Mucosa of descending colon (tissue), 3 donors: ENCODE results near the gene ARSB. TPM values are rescaled to one million over a fixed set of nuclear protein-coding genes. Genes with fewer than 3 reads are reported as not detected.

Source experiments
- ATAC-seq: fragments of 200-7000 bp; cut with Tn5 transposase; one replicate; pipeline ENCODE4 v1.9.1; 2020; ENCODE audit warnings: mild to moderate bottlenecking, moderate library complexity
- DNase-seq, 3 donors: peaks; one replicate each; pipeline ENCODE4 v3.0.0-alpha.2; 2020
- H3K36me3 ChIP-seq: fragments of 200-600 bp; one replicate; pipeline ENCODE4 v1.8.0; 2021; ENCODE audit warnings: low read depth, mild to moderate bottlenecking
- H3K4me1 ChIP-seq: fragments of 200-600 bp; one replicate; pipeline ENCODE4 v1.8.0; 2021; ENCODE audit warnings: low read depth, mild to moderate bottlenecking
- H3K4me3 ChIP-seq: fragments of 200-600 bp; one replicate; pipeline ENCODE4 v1.8.0; 2021; ENCODE audit warnings: mild to moderate bottlenecking
- H3K9me3 ChIP-seq: fragments of 200-600 bp; one replicate; pipeline ENCODE4 v1.8.0; 2021; ENCODE audit warnings: mild to moderate bottlenecking
- CTCF ChIP-seq: fragments of 200-600 bp; IDR thresholded peaks from one replicate; pipeline ENCODE4 v1.8.0; 2022; ENCODE audit warnings: antibody characterized with exemption, mild to moderate bottlenecking
- intact Hi-C, 2 donors: fragments of 100-400 bp; cut with DNase I in 1 of 2; cut with micrococcal nuclease in 1 of 2; formaldehyde crosslinking; loops; one replicate each; pipeline versions ENCODE4 v1.11.0 to v1.11.1; 2022; cut with DNase I, micrococcal nuclease
- total RNA-seq, 3 donors: library from RNA; stranded (reverse); fragmentation: NEBNext Ultra II Directional in 2 of 3; extraction: Animal tissue kit (Norgen Biotek cat#: 25700) in 2 of 3; gene quantifications; one replicate each; pipeline versions ENCODE4 v1.2.1 to v1.2.4, GENCODE V29; 2021 to 2023
- donor health status: DM: no; HTN: no; CAD: no; lungs with moderate emphysema.
- donor health status: DM: no; HTN: no; CAD: no.
- donor health status: DM: no; HTN: yes; CAD: no.

ARSB gene
- total RNA-seq, 3 donors from 2014 or later = 8.1 to 14.4 (median 14.1) TPM

DNA sequence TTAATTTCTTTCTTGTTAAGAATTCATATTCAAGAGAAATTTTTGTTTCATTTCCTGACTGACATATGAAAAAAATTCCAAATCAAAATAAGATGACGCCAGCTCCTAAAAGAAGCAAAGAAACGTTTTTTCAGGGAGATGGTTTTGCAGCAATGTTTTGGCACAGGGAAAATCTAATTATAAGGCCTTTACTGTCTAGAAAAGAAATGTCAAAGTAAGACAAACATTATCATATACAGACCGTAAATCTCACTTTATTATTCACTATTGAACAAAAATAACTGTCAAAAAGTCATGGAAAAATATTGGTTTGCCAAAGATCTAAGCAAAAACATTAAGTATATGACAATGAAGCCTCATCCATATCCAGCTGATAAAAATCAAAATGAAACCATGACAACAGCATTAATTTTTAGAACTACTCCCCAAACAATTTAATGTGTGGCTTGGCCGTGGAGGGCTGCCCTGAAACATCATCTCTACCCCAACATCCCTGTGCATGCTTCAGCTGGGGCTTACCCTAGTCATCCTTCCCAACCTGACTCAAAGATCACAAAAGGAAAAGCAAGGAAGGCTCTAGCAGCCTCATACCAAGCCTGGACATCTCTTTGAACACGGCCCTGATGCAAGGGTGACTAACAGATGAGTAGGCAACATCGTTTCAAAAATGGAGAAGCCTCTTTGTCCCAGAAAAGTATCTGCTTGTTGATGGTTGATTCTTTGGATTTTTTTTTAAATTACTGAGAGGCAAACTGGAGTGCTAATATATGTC lies 95.6 kb downstream of the ARSB start:
- ATAC-seq (no peak), DNase-seq (no peak)
- Histone ChIP-seq H3K36me3 (no peaks in the 10 kb centered on the region), H3K9me3 (no peaks in the 10 kb centered on the region), H3K4me1 (no peaks in the 10 kb centered on the region), H3K4me3 (no peak overlapping the region)
- TF ChIP-seq CTCF = no peak
- intact Hi-C loops = loop anchor here in 1 of 2 donors (5.0 kb wide), 1 partner anchor 87 kb away; no protein-coding TSS in a partner anchor

DNA sequence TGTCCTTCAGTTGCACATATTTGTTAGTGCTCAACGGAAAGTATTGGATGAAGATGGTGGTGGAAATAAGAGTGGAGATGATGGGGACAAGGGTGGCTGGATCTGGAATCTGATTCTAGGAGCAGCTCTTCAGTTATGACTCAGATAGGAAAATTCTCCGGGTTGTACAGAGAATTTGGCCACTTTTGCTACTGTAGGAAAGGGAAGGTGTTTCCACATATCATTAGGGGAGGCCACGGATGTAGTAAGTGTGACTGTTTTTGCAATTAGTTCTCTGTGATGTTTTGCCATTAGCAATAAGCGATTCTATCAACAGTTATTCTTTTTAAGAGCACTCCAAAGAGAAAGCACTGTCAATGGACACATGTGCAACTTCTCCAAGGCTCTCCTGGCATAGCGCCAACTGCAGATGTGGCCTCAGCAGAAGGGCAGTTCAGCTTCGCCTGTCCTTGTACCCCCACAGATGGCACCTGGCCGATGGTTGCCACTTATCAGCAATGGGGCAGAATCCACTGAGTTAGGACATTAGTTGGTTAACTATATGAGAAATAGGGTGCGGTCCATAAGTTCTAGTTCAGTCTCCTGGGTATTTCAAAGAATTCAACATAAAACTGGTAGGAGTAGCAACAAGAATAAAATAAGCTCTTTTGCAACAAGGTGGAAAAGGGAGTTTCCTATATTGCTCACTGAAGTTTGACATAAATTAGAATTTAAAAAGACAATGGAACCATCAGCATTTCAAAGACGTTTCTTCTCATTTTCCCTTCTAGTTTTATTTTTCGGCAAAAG lies 96.3 kb downstream of the ARSB start:
- Histone ChIP-seq H3K4me1 (no peaks in the 10 kb centered on the region), H3K9me3 (no peaks in the 10 kb centered on the region), H3K36me3 (no peaks in the 10 kb centered on the region), H3K4me3 (no peak overlapping the region)
- intact Hi-C loops = loop anchor here in 1 of 2 donors (5.0 kb wide), 1 partner anchor 86 kb away; no protein-coding TSS in a partner anchor
- ATAC-seq (no peak), DNase-seq (peak in 2 of 3 donors; percentile 20 to 54)
- no peak for TF ChIP-seq CTCF

- intact Hi-C loops = loop anchor here in 1 of 2 donors (5.0 kb wide), 1 partner anchor 85 kb away; no protein-coding TSS in a partner anchor
- H3K4me3 ChIP-seq = no peak overlapping the region
- H3K9me3 ChIP-seq = no peaks in the 10 kb centered on the region
- no peaks in the 10 kb centered on the region for H3K4me1 ChIP-seq
- peak; percentile 38 for ATAC-seq
- DNase-seq = no peak
- no peak for TF ChIP-seq CTCF
- H3K36me3 ChIP-seq = no peaks in the 10 kb centered on the region
Observed at GRCh38 chr5:78887384-78888118, 97.6 kb downstream of the ARSB start.

GRCh38 chr5:78886341-78887230 lies 98.5 kb downstream of the ARSB start:
- Histone ChIP-seq H3K36me3 (no peaks in the 10 kb centered on the region), H3K4me3 (no peak overlapping the region), H3K4me1 (no peaks in the 10 kb centered on the region), H3K9me3 (no peaks in the 10 kb centered on the region)
- no peak for DNase-seq
- intact Hi-C loops = loop anchor here in 1 of 2 donors (5.0 kb wide), 1 partner anchor 84 kb away; no protein-coding TSS in a partner anchor
- no peak for ATAC-seq
- TF ChIP-seq CTCF = no peak
